Neutrophil (primary cell): ENCODE data around the gene PTGS1.
"Not testable (repeated sequence)": the region's sequence is repeated elsewhere in the genome, so short reads cannot be mapped to it uniquely, and the experiment has no call there.

Experiments used
- H3K27ac ChIP-seq: fragments of 200-600 bp; sonication (generic); 2 replicates; pipeline ENCODE4 v1.5.1; 2016; ENCODE audit warnings: mild to moderate bottlenecking, moderate library complexity
- H3K27me3 ChIP-seq: fragments of 200-600 bp; sonication (generic); 2 replicates; pipeline ENCODE4 v1.6.0; 2016; ENCODE audit warnings: mild to moderate bottlenecking
- H3K36me3 ChIP-seq: fragments of 200-600 bp; sonication (generic); 2 replicates; pipeline ENCODE4 v1.5.1; 2017
- H3K4me1 ChIP-seq, 2 experiments: fragments of 200-600 bp in 1 of 2; sonication (generic) in 1 of 2; 1 replicate in 1 of 2; 2 replicates in 1 of 2; pipeline versions ENCODE4 v1.5.1 to v1.6.1; 2013 to 2016; ENCODE audit warnings: low read depth in 1 of 2, low read length in 1 of 2, mild to moderate bottlenecking in 1 of 2, moderate library complexity in 1 of 2; ENCODE audit not compliant: control insufficient read depth in 1 of 2, insufficient read depth in 1 of 2
- H3K4me3 ChIP-seq, 2 experiments: fragments of 200-600 bp in 1 of 2; sonication (generic) in 1 of 2; 1 replicate in 1 of 2; 2 replicates in 1 of 2; pipeline ENCODE4 v1.5.1; 2013 to 2016; ENCODE audit warnings: low read depth in 1 of 2, low read length in 1 of 2, mild to moderate bottlenecking in 1 of 2, moderate library complexity in 1 of 2
- H3K9me3 ChIP-seq: fragments of 200-600 bp; sonication (generic); 2 replicates; pipeline ENCODE4 v1.5.1; 2016
- CTCF ChIP-seq: fragments of 200-600 bp; sonication (generic); IDR thresholded peaks from 2 replicates; pipeline ENCODE4 v1.5.1; 2016; ENCODE audit warnings: antibody characterized with exemption

Gene PTGS1

GRCh38 chr9:122370869-122371755, at the start of gene PTGS1:
Gene PTGS1, plus strand, starts transcription at chr9:122371024. Its CDS starts 61 bp downstream, at chr9:122371085.
- no peak for TF ChIP-seq CTCF
- peaks cover 10% of the 10 kb centered on the region for H3K27me3 ChIP-seq
- H3K9me3 ChIP-seq = no peaks in the 10 kb centered on the region
- H3K36me3 ChIP-seq = no peaks in the 10 kb centered on the region
- peak within 1 kb of the TSS; percentile 80 for H3K27ac ChIP-seq
- H3K4me1 ChIP-seq = peaks cover 18 to 20% of the 10 kb centered on the region in 2 experiments
- peak within 1 kb of the TSS; percentile 68 to 74 for H3K4me3 ChIP-seq

- no peak overlapping the region for H3K27ac ChIP-seq
- no peak for TF ChIP-seq CTCF
- no peak overlapping the region for H3K4me3 ChIP-seq
- peaks cover 34% of the 10 kb centered on the region for H3K36me3 ChIP-seq
- H3K9me3 ChIP-seq = no peaks in the 10 kb centered on the region
- no peaks in the 10 kb centered on the region for H3K4me1 ChIP-seq
- H3K27me3 ChIP-seq = no peaks in the 10 kb centered on the region
Measured at GRCh38 chr9:122322553-122322952, 48.3 kb upstream of the PTGS1 start.

- peaks cover 26% of the 10 kb centered on the region for H3K36me3 ChIP-seq
- H3K4me1 ChIP-seq, H3K27me3 ChIP-seq, H3K4me3 ChIP-seq, H3K27ac ChIP-seq, H3K9me3 ChIP-seq: not testable (repeated sequence)
Measured at GRCh38 chr9:122324665-122325064, 46.2 kb upstream of the PTGS1 start.

GRCh38 chr9:122325124-122325523, 45.7 kb upstream of the PTGS1 start:
- Histone ChIP-seq H3K4me1 (no peaks in the 10 kb centered on the region), H3K36me3 (peaks cover 26% of the 10 kb centered on the region), H3K27ac (no peak overlapping the region), H3K4me3 (no peak overlapping the region), H3K27me3 (no peaks in the 10 kb centered on the region), H3K9me3 (no peaks in the 10 kb centered on the region)
- no peak for TF ChIP-seq CTCF

- no peak overlapping the region for H3K4me3 ChIP-seq
- H3K9me3 ChIP-seq = no peaks in the 10 kb centered on the region
- peaks cover 30% of the 10 kb centered on the region for H3K36me3 ChIP-seq
- H3K4me1 ChIP-seq = no peaks in the 10 kb centered on the region
- H3K27ac ChIP-seq = no peak overlapping the region
- no peak for TF ChIP-seq CTCF
- no peaks in the 10 kb centered on the region for H3K27me3 ChIP-seq
Measured at GRCh38 chr9:122327175-122327574, 43.6 kb upstream of the PTGS1 start.

- Histone ChIP-seq H3K9me3 (no peaks in the 10 kb centered on the region), H3K27me3 (no peaks in the 10 kb centered on the region), H3K4me1 (no peaks in the 10 kb centered on the region), H3K36me3 (peaks cover 8% of the 10 kb centered on the region), H3K4me3 (no peak overlapping the region), H3K27ac (no peak overlapping the region)
- TF ChIP-seq CTCF = no peak
Measured at GRCh38 chr9:122329597-122329996, 41.2 kb upstream of the PTGS1 start.

GRCh38 chr9:122330466-122330865, 40.4 kb upstream of the PTGS1 start:
- H3K4me3 ChIP-seq, H3K27ac ChIP-seq, H3K4me1 ChIP-seq, H3K27me3 ChIP-seq, H3K36me3 ChIP-seq, H3K9me3 ChIP-seq: not testable (repeated sequence)
